DOHH2 (cell line): ENCODE results near the gene MOXD1.

Experiments
- EZH2phosphoT487 ChIP-seq: fragments of 200-600 bp; sonication (generic); IDR thresholded peaks from 2 replicates; pipeline ENCODE4 v1.6.1; 2017; ENCODE audit warnings: borderline replicate concordance, mild to moderate bottlenecking, antibody characterized with exemption, low read length, moderate library complexity, mixed read lengths
- TF ChIP-seq, protein P1 (sequence below): fragments of 200-600 bp; sonication (generic); IDR thresholded peaks from one replicate; pipeline ENCODE4 v1.5.1; 2014; ENCODE audit warnings: antibody characterized with exemption, mild to moderate bottlenecking, low read depth, low read length; ENCODE audit not compliant: poor library complexity, severe bottlenecking

DNA sequence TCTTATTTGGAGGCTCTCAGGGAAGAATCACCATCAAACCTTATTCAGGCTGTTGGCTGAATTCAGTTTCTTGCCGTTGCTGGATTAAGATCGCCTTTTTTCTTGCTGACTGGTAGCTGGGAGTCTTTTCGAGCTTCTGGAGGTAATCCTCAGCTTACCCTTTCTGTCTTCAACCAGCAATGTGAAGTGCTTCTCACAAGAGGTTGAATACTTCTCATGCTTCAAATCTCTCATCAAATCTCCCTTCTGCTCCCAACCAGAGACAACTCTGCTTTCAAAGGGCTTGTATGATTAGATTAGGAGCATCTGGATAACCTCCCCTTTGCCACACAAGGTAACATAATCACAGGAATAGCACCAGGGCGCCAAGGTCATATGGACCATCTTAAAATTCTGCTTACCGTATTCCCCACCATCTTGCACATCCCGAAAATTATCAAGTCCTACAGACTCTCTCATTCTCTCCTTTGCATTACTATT is 137.2 kb downstream of the MOXD1 start:
- TF ChIP-seq, protein P1, sequence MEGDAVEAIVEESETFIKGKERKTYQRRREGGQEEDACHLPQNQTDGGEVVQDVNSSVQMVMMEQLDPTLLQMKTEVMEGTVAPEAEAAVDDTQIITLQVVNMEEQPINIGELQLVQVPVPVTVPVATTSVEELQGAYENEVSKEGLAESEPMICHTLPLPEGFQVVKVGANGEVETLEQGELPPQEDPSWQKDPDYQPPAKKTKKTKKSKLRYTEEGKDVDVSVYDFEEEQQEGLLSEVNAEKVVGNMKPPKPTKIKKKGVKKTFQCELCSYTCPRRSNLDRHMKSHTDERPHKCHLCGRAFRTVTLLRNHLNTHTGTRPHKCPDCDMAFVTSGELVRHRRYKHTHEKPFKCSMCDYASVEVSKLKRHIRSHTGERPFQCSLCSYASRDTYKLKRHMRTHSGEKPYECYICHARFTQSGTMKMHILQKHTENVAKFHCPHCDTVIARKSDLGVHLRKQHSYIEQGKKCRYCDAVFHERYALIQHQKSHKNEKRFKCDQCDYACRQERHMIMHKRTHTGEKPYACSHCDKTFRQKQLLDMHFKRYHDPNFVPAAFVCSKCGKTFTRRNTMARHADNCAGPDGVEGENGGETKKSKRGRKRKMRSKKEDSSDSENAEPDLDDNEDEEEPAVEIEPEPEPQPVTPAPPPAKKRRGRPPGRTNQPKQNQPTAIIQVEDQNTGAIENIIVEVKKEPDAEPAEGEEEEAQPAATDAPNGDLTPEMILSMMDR, result no peak
- no peak for TF ChIP-seq EZH2phosphoT487
